Activated CD4-positive, alpha-beta T cell treated with anti-CD3 and anti-CD28 coated beads, Interleukin-2, amount 10 ng/mL, durations not matched to agents 7 days and 5 days (primary cell): Measurements from ENCODE around the gene PATL1. TPM values are rescaled to one million over a fixed set of nuclear protein-coding genes. Genes with fewer than 3 reads are reported as not detected.

Experiments
- CTCF ChIA-PET: fragments of 350-600 bp; sonication (Branson Sonifier 250); formaldehyde crosslinking; loops from one replicate; lab custom pipeline; 2021; ENCODE audit warnings: antibody characterized with exemption; lab: Charles Lee
- POLR2A ChIA-PET: fragments of 350-600 bp; sonication (Branson Sonifier 250); formaldehyde crosslinking; loops from one replicate; lab custom pipeline; 2021; ENCODE audit warnings: antibody characterized with exemption; lab: Charles Lee
- DNase-seq: peaks from one replicate; pipeline ENCODE4 v3.0.0-alpha.2; 2020
- H3K27ac Mint-ChIP-seq: one replicate; pipeline ENCODE4 v1.8.0; 2021; ENCODE audit warnings: mild to moderate bottlenecking, moderate library complexity, mixed read lengths
- H3K27me3 Mint-ChIP-seq: one replicate; pipeline ENCODE4 v1.8.0; 2021; ENCODE audit warnings: mixed read lengths
- H3K36me3 Mint-ChIP-seq: one replicate; pipeline ENCODE4 v1.8.0; 2021; ENCODE audit warnings: low read depth, mixed read lengths
- H3K4me1 Mint-ChIP-seq: one replicate; pipeline ENCODE4 v1.8.0; 2021; ENCODE audit warnings: mixed read lengths
- H3K4me3 Mint-ChIP-seq: one replicate; pipeline ENCODE4 v1.8.0; 2021; ENCODE audit warnings: mild to moderate bottlenecking, moderate library complexity, mixed read lengths
- H3K9me3 Mint-ChIP-seq: one replicate; pipeline ENCODE4 v1.8.0; 2021; ENCODE audit warnings: mixed read lengths
- total RNA-seq, 2 experiments: library from RNA; stranded (reverse); gene quantifications; one replicate each; pipeline ENCODE4 v1.2.3, GENCODE V29; 2021

PATL1 gene
- total RNA-seq, 2 experiments from 2014 or later: 47.2 to 59.6 TPM

DNA sequence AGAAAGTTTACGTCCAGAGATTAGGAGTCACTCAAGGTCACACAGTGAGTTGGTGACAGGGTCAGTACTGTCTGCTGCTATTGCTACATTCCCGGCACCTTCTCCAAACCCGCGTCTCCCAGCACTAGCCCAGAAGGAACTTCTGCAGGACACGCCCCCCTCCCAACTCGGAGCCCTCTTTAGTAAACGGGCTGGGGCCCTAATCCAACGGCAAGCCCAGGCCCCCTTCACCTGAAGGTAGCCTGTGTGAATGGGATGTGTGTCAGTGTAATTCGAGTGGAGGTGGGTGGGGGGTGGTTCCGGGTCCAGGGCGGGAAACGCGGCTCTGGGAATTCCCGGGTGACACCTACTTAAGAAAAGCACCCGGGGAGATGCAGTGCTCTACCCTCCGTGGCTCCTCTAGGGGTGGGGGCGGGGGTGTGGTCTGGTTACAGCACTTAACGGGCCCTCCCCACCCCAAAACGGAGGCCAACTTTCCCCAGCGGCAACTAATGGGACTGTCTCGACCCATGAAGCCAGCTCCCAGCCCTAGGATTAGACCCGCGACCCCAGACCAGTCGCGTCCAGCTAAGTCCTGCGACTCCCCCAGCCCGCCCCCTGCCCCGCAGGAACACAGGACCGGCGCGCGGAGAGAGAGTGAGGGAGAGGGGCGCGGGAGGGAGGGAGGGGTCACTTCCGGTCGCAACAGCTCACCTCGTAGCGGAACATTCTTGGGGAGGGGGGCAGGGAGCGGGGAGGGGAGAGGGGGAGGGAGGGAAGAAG, 468 bp downstream of the PATL1 start:
- Mint-ChIP-seq H3K36me3 (peaks cover 32% of the 10 kb centered on the region), H3K27me3 (no peaks in the 10 kb centered on the region), H3K4me1 (peaks cover 41% of the 10 kb centered on the region), H3K9me3 (no peaks in the 10 kb centered on the region), H3K27ac (peak overlapping the region; percentile 97), H3K4me3 (peak overlapping the region; percentile 89)
- POLR2A ChIA-PET: interaction anchor here (0.5 kb wide), 1 partner anchor 583 kb away, joined by 6 read pairs; no protein-coding TSS in a partner anchor
- CTCF ChIA-PET: interaction anchor here (0.6 to 1.6 kb wide), 14 partner anchors 9 to 206 kb away, joined by 3 to 10 read pairs (median 3); no protein-coding TSS in a partner anchor
- DNase-seq: no peak

DNA sequence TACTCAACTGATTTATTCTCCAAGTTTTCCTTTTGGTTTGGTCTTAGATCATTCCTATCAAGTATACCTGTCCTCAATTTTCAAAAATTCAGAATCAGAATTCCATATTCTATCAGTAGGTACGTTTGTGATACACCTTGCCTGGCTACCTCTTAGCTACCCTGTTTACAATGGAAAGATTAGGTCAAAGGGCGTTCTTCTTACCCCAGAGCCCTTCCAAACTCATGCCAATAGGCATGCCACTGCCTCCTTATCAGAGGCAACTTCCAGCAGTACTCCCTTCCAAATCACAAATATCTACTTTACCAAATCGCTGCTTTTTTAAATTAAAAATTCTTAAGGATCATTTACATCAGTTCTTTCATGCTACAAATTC, 1.0 kb downstream of the PATL1 start:
- peak overlapping the region; percentile 89 for H3K4me3 Mint-ChIP-seq
- POLR2A ChIA-PET: no interaction called here
- DNase-seq: no peak
- no peaks in the 10 kb centered on the region for H3K27me3 Mint-ChIP-seq
- peaks cover 37% of the 10 kb centered on the region for H3K36me3 Mint-ChIP-seq
- no peaks in the 10 kb centered on the region for H3K9me3 Mint-ChIP-seq
- CTCF ChIA-PET: interaction anchor here (0.6 kb wide), 1 partner anchor 205 kb away, joined by 3 read pairs; no protein-coding TSS in a partner anchor
- H3K27ac Mint-ChIP-seq: peak overlapping the region; percentile 97
- H3K4me1 Mint-ChIP-seq: peaks cover 46% of the 10 kb centered on the region

DNA sequence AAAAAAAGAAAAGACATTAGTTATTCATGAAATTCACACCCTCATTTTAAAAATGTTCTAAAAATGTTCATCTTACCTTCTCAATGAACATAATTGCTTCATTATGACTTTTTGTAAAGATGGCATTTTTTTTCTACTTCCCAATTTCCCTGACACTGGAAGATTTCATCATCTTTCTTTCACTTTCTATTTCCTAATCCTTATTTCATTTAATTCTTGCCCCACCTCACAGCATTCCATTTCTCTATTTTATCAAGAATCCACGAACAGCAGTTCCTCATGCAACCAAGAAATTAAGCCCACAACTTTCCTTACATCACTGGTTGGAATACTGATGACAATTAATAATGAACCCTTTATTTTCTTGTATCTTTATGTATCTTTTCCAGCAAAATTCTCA, 1.9 kb downstream of the PATL1 start:
- Mint-ChIP-seq H3K27me3 (no peaks in the 10 kb centered on the region), H3K4me1 (peaks cover 48% of the 10 kb centered on the region), H3K27ac (peak overlapping the region; percentile 97), H3K4me3 (peak overlapping the region; percentile 89), H3K36me3 (peaks cover 40% of the 10 kb centered on the region), H3K9me3 (no peaks in the 10 kb centered on the region)
- ChIA-PET CTCF (interaction anchor here (0.5 kb wide), 1 partner anchor 154 kb away, joined by 3 read pairs; no protein-coding TSS in a partner anchor), POLR2A (no interaction called here)
- no peak for DNase-seq

DNA sequence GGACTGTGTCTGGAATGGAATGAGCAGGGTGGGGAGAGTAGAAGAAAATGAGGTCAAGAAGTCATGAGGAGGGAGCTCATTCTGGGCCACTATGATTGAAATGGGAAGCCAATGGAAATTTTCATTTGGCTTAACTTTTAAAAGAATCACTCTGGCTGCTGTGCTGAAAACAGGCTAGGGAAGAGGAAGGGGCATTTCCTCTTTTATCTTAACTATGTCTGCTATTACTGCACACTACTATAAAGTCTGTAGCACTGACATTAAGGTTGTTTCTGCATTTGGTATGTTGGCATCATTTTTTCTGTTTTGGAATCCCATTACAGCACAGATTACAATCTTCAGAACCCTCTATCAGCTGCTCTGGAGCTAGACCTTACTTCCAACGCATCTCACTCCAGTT, 8.2 kb downstream of the PATL1 start:
- Mint-ChIP-seq H3K27ac (peak overlapping the region; percentile 72), H3K4me3 (no peak overlapping the region), H3K4me1 (peaks cover 32% of the 10 kb centered on the region), H3K27me3 (no peaks in the 10 kb centered on the region), H3K9me3 (no peaks in the 10 kb centered on the region), H3K36me3 (peaks cover 64% of the 10 kb centered on the region)
- ChIA-PET CTCF (interaction anchor here (1.3 kb wide), 1 partner anchor 17 kb away, joined by 3 read pairs; no protein-coding TSS in a partner anchor), POLR2A (no interaction called here)
- no peak for DNase-seq

DNA sequence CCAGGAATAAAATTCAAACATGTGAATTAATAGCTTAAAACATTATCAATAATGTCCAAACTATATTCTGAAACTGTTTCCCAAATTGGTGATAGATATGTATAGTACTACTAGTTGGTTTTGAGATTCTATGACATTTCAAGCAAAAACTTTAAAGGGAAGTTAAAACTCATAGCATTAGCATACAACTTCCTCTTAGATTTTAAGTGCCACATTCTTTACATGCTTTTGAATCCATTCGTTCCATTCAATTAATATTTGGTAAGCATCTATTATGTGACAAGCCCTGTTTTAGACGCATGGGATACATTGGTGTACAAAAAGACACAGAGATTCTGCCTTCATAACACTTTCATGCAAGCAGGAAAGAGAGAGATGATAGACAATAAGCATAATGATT, 8.9 kb downstream of the PATL1 start:
- Mint-ChIP-seq H3K36me3 (peaks cover 65% of the 10 kb centered on the region), H3K27me3 (no peaks in the 10 kb centered on the region), H3K4me3 (no peak overlapping the region), H3K9me3 (no peaks in the 10 kb centered on the region), H3K27ac (no peak overlapping the region), H3K4me1 (peaks cover 26% of the 10 kb centered on the region)
- no peak for DNase-seq
- ChIA-PET POLR2A (interaction anchor here (0.6 kb wide), 1 partner anchor 635 kb away, joined by 3 read pairs; no protein-coding TSS in a partner anchor), CTCF (interaction anchor here (0.7 kb wide), 1 partner anchor 15 kb away, joined by 3 read pairs; no protein-coding TSS in a partner anchor)

DNA sequence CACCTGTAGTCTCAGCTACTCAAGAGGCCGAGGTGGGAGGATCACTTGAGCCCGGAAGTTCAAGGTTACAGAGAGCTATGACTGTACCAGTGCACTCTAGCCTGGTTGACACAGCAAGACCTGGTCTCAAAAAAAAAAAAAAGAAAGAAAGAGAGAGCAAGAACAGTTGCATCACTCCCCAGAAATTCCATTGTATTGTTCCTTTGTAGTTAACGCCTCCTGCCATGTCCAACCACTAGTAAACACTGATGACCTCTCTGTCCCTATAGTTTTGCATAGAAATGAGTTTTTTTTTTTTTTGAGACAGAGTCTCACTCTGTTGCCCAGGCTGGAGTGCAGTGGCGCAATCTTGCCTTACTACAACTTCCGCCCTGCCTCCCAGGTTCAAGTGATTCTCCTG, 10.8 kb downstream of the PATL1 start:
- ChIA-PET POLR2A (no interaction called here), CTCF (no interaction called here)
- H3K36me3 Mint-ChIP-seq: peaks cover 62% of the 10 kb centered on the region
- H3K4me3 Mint-ChIP-seq: no peak overlapping the region
- H3K9me3 Mint-ChIP-seq: no peaks in the 10 kb centered on the region
- no peak for DNase-seq
- peaks cover 14% of the 10 kb centered on the region for H3K4me1 Mint-ChIP-seq
- no peak overlapping the region for H3K27ac Mint-ChIP-seq
- H3K27me3 Mint-ChIP-seq: no peaks in the 10 kb centered on the region

DNA sequence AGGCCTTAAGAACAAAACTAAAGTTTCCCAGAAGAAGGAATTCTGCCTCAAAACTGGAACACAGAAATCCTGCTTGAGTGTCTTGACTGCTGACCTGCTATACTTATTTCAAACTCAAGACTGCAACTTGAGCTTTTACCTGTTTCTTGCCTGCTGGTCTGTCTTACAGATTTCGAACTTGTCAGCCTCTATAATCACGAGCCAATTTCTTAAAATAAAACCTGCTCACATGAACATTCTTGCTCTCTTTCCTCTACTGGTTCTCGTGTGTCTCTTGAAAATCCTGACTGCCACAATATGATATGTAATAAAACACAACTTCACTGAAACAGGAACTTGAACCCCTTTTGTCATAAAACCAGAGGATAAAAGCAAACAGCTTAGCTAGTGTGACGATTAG, 13.9 kb downstream of the PATL1 start:
- no peak for DNase-seq
- ChIA-PET POLR2A (no interaction called here), CTCF (interaction anchor here (1.1 to 1.4 kb wide), 2 partner anchors 10 to 14 kb away, joined by 4 to 5 read pairs; partner anchors contain the start of gene PATL1)
- no peak overlapping the region for H3K27ac Mint-ChIP-seq
- no peaks in the 10 kb centered on the region for H3K9me3 Mint-ChIP-seq
- H3K4me1 Mint-ChIP-seq: no peaks in the 10 kb centered on the region
- H3K4me3 Mint-ChIP-seq: no peak overlapping the region
- H3K36me3 Mint-ChIP-seq: peaks cover 74% of the 10 kb centered on the region
- H3K27me3 Mint-ChIP-seq: no peaks in the 10 kb centered on the region

DNA sequence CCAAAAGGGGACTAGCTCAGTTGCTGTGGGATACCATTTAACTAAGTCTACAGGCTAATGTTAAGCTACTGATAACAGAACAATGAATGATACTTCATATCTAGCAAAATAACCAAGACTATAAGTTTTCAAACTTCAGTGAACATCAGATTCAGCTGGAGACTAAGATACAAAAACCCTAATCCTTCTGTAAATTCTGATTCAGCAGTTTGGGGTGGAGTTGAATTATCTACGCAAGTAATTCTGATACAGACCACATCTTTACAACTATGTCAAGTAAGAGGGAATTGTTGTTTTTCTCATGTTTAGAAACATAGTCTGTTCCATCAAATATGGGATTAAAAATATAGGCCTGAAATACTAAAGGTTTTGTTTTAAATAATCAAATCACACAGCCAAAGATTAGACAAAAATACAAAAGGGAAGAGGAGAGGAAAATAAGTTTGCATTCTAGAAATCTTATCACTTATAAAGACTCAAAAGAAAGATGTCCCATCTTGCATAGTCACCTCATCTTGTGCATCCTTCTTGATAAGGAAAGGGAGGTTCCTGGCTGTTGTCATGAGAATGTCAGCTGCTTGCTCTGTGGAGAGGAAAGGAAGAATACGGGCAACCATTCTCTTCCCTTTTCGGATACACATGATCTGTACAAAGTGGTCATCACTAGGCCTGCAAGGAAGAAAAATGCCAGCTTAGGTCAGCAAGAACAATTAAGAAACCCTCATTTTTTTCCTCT, 21.4 kb downstream of the PATL1 start:
- H3K27ac Mint-ChIP-seq: peak overlapping the region; percentile 46
- ChIA-PET CTCF (no interaction called here), POLR2A (no interaction called here)
- no peaks in the 10 kb centered on the region for H3K9me3 Mint-ChIP-seq
- peaks cover 75% of the 10 kb centered on the region for H3K36me3 Mint-ChIP-seq
- H3K4me1 Mint-ChIP-seq: no peaks in the 10 kb centered on the region
- H3K4me3 Mint-ChIP-seq: no peak overlapping the region
- no peak for DNase-seq
- H3K27me3 Mint-ChIP-seq: no peaks in the 10 kb centered on the region

DNA sequence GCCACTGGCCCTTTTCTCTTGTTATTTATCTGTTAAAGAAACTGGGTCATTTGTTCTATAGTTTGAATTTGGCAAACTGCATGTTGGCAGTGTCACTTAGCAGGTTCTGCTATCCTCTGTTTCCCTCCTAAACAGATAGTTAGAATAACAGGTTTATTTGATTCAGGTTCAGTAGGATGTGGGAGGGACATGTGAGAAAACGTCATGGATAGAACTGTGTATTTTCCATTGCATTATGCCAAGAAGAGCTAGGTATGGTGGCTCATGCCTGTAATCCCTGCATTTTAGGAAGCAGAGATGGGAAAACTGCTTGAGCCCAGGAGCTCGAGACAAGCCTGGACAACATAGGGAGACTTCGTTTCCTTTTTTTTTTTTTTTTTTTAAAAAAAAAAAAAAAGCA, 24.3 kb downstream of the PATL1 start:
- POLR2A ChIA-PET: no interaction called here
- Mint-ChIP-seq H3K27ac (no peak overlapping the region), H3K4me3 (no peak overlapping the region), H3K27me3 (no peaks in the 10 kb centered on the region), H3K36me3 (peaks cover 68% of the 10 kb centered on the region), H3K4me1 (no peaks in the 10 kb centered on the region), H3K9me3 (no peaks in the 10 kb centered on the region)
- CTCF ChIA-PET: interaction anchor here (0.6 kb wide), 1 partner anchor 15 kb away, joined by 3 read pairs; no protein-coding TSS in a partner anchor
- DNase-seq: no peak

DNA sequence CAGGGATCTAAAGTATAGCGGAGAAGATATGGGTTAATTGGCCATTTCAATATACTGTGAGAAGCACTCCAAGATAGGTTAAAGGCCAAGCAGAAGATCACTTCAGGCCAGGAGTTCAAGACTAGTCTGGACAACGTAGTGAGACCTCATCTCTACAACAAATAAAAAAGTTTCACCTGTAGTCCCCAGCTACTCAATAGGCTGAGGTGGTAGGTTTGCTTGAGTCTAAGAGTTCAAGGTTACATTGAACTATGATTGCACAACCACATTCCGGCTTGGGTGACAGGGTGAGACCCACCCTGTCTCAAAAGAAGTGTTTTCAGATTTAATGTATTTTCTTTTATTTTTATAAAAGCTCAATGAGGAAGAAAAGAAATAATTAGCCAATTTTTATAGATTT, 25.4 kb downstream of the PATL1 start:
- H3K9me3 Mint-ChIP-seq: no peaks in the 10 kb centered on the region
- no peaks in the 10 kb centered on the region for H3K27me3 Mint-ChIP-seq
- no peak for DNase-seq
- peaks cover 69% of the 10 kb centered on the region for H3K36me3 Mint-ChIP-seq
- no peaks in the 10 kb centered on the region for H3K4me1 Mint-ChIP-seq
- ChIA-PET CTCF (interaction anchor here (0.9 to 1.9 kb wide), 3 partner anchors 18 to 49 kb away, joined by 3 to 5 read pairs (median 3); no protein-coding TSS in a partner anchor), POLR2A (no interaction called here)
- no peak overlapping the region for H3K27ac Mint-ChIP-seq
- H3K4me3 Mint-ChIP-seq: no peak overlapping the region

DNA sequence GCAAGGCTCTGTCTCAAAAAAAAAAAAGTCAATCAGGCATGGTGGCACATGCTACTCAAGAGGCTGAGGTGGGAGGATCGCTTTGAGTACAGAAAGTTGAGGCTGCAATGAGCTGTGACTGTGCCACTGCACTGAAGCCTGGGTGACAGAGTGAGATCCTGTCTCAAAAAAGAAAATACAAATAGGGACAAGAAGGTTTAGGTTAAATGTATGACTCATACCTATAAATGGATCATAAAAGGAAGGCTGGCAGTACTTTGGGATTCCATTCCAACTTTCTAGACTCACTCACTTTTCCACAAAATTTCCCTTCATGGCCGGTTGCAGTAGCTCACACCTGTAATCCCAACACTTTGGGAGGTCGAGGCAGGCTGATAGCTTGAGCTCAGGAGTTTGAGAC, 27.7 kb downstream of the PATL1 start:
- no peak overlapping the region for H3K27ac Mint-ChIP-seq
- H3K9me3 Mint-ChIP-seq: no peaks in the 10 kb centered on the region
- CTCF ChIA-PET: no interaction called here
- DNase-seq: no peak
- peaks cover 74% of the 10 kb centered on the region for H3K36me3 Mint-ChIP-seq
- POLR2A ChIA-PET: no interaction called here
- no peaks in the 10 kb centered on the region for H3K4me1 Mint-ChIP-seq
- H3K4me3 Mint-ChIP-seq: no peak overlapping the region
- no peaks in the 10 kb centered on the region for H3K27me3 Mint-ChIP-seq

DNA sequence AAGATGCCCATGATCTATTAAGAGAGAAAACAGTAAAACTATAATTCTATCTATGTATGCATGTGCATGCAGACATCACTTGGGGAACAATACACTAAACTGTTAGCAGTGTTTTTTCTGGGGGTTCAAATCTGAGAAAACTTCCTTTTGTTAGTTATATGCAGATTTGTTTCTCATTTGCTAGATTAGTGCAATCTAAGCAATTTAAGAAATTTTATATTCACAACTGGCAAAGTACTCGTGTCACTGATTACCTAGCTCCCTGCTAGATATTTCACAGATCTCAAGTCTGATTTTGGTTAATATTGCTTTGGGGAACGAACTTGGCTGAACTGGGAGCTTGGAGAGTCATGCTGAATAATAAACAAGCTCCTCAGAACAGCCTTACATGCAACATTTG, 38.3 kb downstream of the PATL1 start:
- peaks cover 1% of the 10 kb centered on the region for H3K4me1 Mint-ChIP-seq
- no peaks in the 10 kb centered on the region for H3K9me3 Mint-ChIP-seq
- H3K36me3 Mint-ChIP-seq: peaks cover 22% of the 10 kb centered on the region
- POLR2A ChIA-PET: no interaction called here
- CTCF ChIA-PET: interaction anchor here (1.2 kb wide), 1 partner anchor 14 kb away, joined by 3 read pairs; no protein-coding TSS in a partner anchor
- H3K27ac Mint-ChIP-seq: no peak overlapping the region
- no peaks in the 10 kb centered on the region for H3K27me3 Mint-ChIP-seq
- H3K4me3 Mint-ChIP-seq: no peak overlapping the region
- no peak for DNase-seq

DNA sequence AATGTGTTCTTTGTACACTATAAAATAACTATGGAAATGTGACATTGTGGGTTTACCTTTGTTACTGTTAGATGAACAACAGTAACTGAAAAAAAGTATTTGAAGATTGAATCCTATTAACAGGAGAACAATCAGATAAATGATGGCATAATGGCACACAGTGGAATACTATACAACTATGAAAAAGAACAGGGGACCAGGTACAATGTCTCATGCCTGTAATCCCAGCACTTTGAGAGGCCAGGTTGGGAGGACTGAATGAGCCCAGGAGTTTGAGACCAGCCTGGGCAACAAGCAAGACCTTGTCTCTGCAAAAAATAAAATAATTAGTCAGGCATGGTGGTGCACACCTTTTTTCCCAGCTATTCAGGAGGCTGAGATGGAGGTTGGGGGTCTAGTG, 38.8 kb downstream of the PATL1 start:
- no peak for DNase-seq
- Mint-ChIP-seq H3K4me1 (peaks cover 1% of the 10 kb centered on the region), H3K9me3 (no peaks in the 10 kb centered on the region), H3K4me3 (no peak overlapping the region), H3K27me3 (no peaks in the 10 kb centered on the region), H3K27ac (no peak overlapping the region), H3K36me3 (peaks cover 17% of the 10 kb centered on the region)
- ChIA-PET POLR2A (no interaction called here), CTCF (interaction anchor here (0.6 to 1.4 kb wide), 3 partner anchors 14 to 66 kb away, joined by 3 read pairs; no protein-coding TSS in a partner anchor)
